RWPE1 (cell line): ENCODE measurements around the gene APOBEC3H.

Source experiments
- CTCF ChIA-PET: fragments of 350-600 bp; sonication (Branson Sonifier 250); formaldehyde crosslinking; extraction: SDS; loops from one replicate; lab custom pipeline; 2021; lab: Yijun Ruan, JAX
- POLR2A ChIA-PET: fragments of 400-600 bp; formaldehyde crosslinking; extraction: SDS; loops from one replicate; lab custom pipeline; 2020; ENCODE audit warnings: antibody characterized with exemption; ENCODE audit not compliant: low non-redundant PET; lab: Yijun Ruan, JAX
- DNase-seq: peaks from one replicate; pipeline ENCODE4 v3.0.0; 2012; ENCODE audit warnings: low spot score
- H3K27ac ChIP-seq: fragments of 450-650 bp; 2 replicates; pipeline ENCODE4 v1.5.1; 2017
- CTCF ChIP-seq: fragments of 450-650 bp; conservative IDR thresholded peaks from 2 replicates; pipeline ENCODE4 v1.5.1; 2017; ENCODE audit warnings: low read depth, mild to moderate bottlenecking

The APOBEC3H gene

GRCh38 chr22:39115570-39115969 lies 18.5 kb downstream of the APOBEC3H start:
- ChIA-PET CTCF (interaction anchor here (0.7 kb wide), 1 partner anchor 269 kb away, joined by 4 read pairs; no protein-coding TSS in a partner anchor), POLR2A (no interaction called here)
- H3K27ac ChIP-seq = no peak overlapping the region
- no peak for TF ChIP-seq CTCF
- DNase-seq = no peak

- POLR2A ChIA-PET = no interaction called here
Observed at GRCh38 chr22:39115977-39116621, 19.1 kb downstream of the APOBEC3H start.

GRCh38 chr22:39117585-39118191 lies 20.6 kb downstream of the APOBEC3H start:
- DNase-seq = no peak
- ChIA-PET CTCF (interaction anchor here (1.0 kb wide), 1 partner anchor 187 kb away, joined by 4 read pairs; no protein-coding TSS in a partner anchor), POLR2A (no interaction called here)
- H3K27ac ChIP-seq = no peak overlapping the region
- TF ChIP-seq CTCF = peak; percentile 40

More at GRCh38 chr22:39115977-39116621, 19.1 kb downstream of the APOBEC3H start:
- TF ChIP-seq CTCF = no peak
- DNase-seq = no peak
- CTCF ChIA-PET = no interaction called here
- H3K27ac ChIP-seq = no peak overlapping the region

GRCh38 chr22:39120983-39121382 lies 23.9 kb downstream of the APOBEC3H start:
- ChIA-PET POLR2A (no interaction called here), CTCF (no interaction called here)
- TF ChIP-seq CTCF = no peak
- DNase-seq = no peak
- H3K27ac ChIP-seq = no peak overlapping the region

- POLR2A ChIA-PET = no interaction called here
- CTCF ChIA-PET = interaction anchor here (0.7 kb wide), 2 partner anchors 298 to 734 kb away, joined by 3 read pairs; no protein-coding TSS in a partner anchor
- DNase-seq = no peak
- H3K27ac ChIP-seq = no peak overlapping the region
- TF ChIP-seq CTCF = no peak
Observed at GRCh38 chr22:39122772-39123470, 25.9 kb downstream of the APOBEC3H start.
